ENCODE data around the gene ZNF718.
"Not testable (repeated sequence)": the region's sequence is repeated elsewhere in the genome, so short reads cannot be mapped to it uniquely, and the experiment has no call there.

The ZNF718 gene

DNA sequence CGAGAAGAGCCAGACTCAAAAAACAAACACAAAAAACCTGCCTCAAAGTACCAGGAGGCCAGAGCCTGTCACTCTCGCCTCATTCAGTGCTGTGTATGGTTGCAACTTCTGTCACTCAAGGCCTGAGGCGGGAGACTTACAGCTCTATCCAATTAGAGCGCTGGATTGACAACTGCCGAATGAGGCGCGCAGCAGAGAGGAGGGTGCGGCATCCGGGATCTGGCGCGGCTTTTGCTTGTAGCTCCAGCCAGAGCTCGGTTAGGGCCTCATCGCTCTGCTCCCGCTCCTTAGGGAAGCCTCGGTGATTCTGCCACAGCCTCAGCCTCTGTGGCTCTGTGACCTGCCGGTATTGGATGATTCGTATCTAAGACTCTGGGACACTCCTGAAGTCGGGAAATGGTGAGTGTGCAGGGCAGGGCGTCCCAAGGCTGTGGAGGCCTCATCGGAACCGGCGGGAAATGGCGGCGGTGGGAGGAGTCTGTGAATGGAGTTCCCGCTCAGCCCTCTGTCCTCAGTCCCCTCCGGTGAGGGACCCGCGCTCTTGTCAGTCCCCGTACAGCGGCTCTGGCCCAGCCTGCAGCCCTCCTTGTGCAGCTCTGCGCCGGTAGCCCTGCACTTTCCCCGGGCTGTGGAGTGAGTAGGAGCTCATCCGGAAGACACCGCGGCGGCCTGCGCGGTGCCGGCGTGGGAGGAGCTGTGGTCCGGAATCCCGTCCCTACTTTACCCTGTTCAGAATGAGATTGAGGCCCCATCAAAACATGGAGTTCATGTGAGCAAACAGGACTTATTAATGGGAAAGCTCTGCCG, at the start of gene ZNF718:
TSS of gene ZNF718 (plus strand) at position 227 of the 807 bp plus-strand sequence. CDS start at position 397, 170 bp downstream.
- peak; percentile 96 for DNase-seq (ENCODE audit: low spot score)

DNA sequence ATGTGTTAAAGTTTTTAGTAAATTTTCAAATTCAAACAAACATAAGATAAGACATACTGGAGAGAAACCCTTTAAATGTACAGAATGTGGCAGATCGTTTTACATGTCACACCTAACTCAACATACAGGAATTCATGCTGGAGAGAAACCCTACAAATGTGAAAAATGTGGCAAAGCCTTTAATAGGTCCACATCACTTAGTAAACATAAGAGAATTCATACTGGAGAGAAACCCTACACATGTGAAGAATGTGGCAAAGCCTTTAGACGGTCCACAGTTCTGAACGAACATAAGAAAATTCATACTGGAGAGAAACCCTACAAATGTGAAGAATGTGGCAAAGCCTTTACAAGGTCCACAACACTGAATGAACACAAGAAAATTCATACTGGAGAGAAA, 38.4 kb upstream of the ZNF718 start:
- no peak for DNase-seq (ENCODE audit: low spot score)

DNA sequence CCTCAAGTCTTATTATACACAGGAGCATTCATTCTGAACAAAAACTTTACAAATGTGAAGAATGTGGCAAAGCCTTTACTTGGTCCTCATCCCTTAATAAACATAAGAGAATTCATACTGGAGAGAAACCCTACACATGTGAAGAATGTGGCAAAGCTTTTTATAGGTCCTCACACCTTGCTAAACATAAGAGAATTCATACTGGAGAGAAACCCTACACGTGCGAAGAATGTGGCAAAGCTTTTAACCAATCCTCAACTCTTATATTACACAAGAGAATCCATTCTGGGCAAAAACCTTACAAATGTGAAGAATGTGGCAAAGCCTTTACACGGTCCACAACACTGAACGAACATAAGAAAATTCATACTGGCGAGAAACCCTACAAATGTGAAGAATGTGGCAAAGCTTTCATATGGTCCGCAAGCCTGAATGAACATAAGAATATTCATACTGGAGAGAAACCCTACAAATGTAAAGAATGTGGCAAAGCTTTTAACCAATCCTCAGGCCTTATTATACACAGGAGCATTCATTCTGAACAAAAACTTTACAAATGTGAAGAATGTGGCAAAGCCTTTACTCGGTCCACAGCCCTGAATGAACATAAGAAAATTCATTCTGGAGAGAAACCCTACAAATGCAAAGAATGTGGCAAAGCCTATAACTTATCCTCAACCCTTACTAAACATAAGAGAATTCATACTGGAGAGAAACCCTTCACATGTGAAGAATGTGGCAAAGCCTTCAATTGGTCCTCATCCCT, 37.6 kb upstream of the ZNF718 start:
- DNase-seq (ENCODE audit: low spot score), result not testable (repeated sequence)

DNA sequence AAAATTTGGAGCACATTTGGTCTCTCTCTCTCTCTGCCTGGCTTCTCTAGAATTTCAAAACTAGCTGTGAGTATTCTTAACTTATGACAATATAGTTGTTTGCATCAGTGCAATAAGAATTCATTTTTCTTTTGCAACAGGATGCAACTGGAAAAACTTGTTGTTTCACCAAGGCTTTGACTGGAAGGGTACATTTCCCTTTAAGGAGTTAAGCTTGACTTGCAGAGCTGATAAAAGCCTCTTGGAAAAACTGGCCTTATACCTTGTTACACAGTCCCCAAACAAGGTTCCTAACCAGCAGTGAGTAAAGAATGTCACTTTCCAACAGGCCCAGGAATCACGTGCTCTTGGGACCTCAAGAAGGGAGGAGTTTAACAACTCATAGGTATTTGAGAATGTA, 25.9 kb upstream of the ZNF718 start:
- no peak for DNase-seq (ENCODE audit: low spot score)

DNA sequence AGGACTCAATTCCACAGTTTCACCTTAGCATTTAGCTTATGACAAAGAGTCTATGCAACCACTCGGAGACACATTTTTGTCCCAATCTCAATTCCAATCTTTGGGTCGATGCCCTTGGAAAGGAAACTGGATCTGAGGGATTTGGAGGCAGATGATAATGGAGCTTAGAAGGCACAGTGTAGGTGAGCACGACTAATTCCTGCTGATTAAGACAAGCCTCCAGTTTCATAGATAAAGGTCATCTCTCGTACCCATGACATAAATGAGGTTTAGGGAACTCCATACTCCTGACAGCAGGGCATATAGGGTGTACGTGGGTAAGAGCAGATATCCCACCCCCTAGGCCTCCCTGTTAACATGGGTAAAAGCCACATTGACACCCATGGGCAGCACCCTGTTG, 24.4 kb upstream of the ZNF718 start:
- no peak for DNase-seq (ENCODE audit: low spot score)

DNA sequence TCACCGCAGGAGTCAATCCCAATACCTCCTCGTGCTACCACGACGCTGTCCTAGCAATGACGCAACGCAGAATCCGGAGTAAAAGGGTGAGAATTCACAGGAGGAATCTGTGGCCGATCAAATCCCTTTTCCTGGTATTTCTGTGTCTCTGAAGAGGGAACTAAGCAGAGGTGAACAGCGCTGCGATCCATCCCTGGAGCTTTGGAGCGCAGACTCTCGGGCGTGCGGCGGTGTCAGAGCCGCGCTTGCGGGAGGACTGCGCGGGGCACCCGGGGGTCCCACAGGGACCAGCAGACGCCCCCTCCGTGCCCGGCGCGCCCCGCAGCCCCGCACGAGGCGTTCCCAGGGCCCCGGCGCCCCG, 17.2 kb upstream of the ZNF718 start:
- DNase-seq (ENCODE audit: low spot score), result no peak

DNA sequence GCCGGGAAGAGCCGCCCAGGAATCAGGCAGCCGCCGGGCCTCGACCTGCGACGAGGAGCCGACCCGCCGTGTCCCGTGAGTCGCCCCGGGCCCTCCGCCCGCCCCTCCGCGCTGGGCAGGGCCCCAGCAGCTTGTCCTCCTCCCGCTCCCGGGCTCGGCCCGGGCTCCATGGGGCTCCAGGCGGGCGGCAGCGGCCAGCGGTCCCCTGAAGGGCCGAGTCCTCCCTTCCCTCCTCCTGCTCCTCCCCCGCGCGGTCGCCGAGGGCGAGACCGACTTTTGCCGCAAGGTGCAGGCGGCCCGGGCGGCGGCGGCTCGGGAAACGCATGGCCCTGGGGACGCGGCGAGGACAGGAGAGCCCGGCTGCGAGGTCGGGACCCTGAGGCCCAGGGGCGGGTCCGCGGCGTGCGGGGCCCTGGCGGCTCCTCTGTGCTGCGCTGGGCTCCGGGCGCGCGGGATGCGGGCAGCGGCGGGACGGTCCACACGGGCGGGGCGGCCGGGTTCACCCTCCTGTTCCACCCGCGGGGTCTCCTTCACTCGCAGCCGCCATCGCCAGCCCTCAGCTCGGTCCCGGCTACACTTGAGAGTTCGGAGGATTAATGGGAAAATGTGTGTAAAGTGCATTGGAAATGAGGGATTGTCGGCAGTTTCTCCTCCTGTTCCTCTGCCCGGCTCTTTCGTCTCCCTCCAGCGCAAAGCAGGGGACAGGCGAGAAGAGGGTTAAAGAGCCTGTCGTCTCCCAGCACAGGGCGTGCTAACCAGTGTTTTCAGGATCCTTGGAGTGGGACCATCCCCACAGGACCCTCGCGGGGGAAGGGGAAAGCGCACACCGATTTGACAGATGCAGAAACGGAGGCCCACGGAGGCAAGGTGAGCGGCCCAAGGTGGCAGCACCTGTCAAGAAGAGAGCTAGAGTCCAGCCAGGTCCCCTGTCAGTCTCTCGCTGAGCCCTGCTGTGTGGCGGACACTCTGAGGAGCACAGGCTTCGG, 16.6 kb upstream of the ZNF718 start:
- DNase-seq (ENCODE audit: low spot score), result no peak

DNA sequence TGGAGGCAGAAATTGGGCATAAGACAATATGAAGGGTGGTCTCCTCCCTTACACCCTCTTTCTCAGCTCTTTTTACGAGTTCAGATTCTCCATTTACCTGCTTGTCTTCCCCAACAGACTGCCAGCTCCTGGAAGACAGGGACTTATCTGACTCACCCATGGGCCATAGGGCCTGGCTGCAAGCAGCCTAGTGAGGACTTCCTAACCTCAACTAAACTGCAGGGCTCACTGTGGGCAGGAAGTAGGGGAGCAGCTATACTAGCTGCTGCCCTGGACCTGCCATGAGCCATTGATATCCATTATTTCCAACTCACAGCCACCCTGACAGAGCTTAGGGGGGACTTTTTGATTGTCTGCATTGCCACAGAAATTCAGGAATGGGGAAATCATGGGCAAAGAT, 11.5 kb upstream of the ZNF718 start:
- DNase-seq (ENCODE audit: low spot score), result no peak

DNA sequence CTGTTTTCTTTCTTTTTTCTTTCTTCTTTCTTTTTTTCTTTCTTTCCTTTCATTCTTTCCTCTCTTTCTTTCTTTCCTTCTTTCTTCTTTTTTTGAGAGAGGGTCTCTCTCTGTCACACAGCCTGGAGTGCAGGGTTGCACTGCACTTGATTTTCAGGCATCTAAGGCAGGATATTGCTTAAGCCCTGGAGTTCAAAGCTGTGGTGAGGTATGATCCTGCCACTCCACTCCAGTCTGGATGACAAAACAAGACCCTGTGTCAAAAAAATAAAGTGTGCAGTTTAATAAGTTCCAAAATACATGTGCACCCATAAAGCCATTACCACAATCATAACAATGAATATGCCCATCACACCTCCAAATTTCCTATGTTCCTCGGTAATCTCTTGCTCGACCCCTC, 10.6 kb upstream of the ZNF718 start:
- no peak for DNase-seq (ENCODE audit: low spot score)

DNA sequence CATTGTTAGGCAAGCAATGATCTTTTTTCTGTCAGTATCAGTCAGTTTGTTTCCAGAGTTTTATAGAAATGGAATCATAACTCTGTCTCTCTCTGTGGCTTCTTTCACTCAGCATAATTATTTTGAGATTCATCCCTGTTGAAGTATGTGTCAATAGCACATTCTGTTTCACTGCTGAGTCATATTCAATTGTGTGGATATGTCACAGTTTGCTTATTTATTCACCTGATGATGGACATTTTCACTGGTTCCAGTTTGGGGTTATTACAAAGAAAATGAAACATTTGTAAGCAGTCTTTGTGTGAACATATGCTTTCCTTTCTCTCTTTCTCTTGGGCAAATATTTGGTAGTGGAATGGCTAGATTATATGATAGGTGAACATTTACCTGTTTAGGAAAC, 10.2 kb upstream of the ZNF718 start:
- no peak for DNase-seq (ENCODE audit: low spot score)

DNA sequence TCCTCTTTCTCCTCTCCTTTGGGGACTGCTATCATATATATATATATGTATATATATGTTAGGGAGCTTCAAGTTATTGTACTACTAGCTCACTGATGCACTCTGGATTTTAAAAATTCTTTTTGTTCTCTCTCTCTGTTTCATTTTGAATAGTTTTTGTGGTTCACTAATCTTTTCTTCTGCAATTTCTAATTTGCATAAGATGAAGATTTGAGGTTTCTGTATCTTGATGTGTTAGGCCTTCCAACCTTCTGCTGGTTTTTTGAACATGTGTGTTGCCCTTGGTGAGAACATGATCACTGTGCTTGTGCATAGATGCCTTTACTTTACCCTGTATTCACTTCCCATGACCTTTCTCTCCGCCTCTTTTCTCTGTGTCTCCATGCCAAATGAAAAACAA, 7.8 kb upstream of the ZNF718 start:
- no peak for DNase-seq (ENCODE audit: low spot score)

DNA sequence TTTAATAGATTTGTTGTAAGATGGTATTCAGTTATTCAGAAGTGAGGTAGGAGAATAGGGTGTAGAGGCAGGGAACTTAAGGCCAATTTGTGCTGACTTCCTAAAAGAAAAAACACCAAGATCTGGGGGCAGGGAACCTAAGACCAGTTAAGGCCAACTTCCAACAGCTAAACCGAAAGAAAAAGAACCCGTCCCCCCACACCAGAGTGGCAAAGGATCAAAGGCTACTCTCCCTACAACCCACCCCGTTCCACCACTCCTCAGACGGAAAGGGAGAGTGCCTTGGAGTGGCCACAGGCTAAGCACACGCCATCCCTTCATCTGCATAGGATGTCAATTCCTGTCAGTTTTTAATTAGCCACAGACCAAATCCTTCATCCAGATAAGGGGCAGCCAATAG, 3.7 kb upstream of the ZNF718 start:
- DNase-seq (ENCODE audit: low spot score), result no peak

DNA sequence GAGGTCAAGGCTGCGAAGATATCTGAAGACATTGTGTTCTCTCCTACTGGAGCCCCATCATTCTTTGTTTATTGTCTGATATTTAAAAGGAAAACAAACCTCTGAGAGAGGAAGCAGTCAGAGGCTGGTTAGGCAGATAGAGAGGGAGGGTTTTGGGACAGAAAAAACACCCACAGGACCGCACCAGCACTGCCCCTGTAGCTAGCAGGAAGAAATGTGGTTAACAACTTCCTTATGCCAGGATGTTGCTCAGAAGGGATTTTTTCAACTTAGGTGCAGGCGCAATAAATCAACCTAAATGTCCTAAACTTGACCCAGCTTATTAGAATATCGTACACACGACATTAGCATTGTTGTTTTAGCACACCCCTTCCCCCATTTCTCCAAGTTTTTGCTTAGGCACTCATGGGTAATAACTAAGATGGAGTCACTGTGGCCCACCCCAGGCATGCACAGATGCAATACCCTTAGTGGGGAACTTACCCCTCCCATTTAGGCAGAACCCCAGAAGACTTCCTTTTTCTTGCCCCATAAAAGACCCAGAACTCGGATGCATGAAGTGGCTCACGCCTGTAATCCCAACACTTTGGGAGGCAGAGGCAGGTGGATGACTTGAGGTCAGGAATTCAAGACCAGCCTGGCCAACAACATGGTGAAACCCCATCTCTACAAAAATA, 2.8 kb upstream of the ZNF718 start:
- peak; percentile 11 for DNase-seq (ENCODE audit: low spot score)

DNA sequence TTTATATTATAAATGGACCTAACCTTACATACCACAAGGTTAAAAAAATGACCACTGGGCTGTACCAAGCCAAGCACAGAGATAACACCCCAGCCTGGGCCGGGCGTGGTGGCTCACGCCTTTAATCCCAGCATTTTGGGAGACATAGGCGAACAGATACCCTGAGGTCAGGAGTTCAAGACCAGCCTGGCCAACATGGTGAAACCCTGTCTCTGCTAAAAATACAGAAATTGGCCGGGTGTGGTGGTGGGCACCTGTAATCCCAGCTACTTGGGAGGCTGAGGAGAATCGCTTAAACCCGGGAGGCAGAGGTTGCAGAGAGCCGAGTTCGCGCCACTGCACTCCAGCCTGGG, 403 bp upstream of the ZNF718 start:
- DNase-seq (ENCODE audit: low spot score), result not testable (repeated sequence)

DNA sequence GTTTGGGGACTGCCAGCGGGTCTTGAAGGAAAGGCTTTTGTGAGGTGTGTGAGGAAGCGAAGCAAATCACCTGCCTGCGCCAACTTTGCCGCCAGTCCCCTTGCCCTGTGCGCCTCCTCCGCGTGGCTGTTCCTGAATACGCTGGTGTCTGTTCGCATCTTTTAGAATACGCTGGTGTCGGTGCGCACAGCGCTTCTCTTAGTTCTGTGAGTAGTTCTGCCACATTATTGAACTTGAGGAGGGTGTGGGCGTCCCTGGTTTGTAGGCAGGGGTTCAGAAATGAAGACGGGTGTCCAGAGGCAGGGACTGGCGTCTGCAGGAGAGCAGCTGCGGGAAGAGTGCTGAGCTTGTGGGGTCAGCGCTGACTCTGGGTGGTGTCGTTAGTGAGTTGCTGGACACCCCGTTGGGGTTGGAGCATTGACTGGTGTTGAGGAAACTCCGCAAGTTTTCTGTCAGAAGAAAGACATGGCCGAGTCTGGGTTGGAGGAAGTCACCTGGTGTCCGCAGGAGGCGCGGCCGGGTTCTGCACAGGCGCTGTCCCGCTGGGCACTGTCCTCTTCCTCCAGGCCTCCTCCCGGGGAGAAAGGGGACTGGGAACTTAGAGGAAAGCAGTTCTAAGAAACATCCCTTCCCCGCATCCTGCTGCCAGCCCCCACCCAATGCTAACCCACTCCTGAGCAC, 930 bp downstream of the ZNF718 start:
- DNase-seq (ENCODE audit: low spot score), result no peak

DNA sequence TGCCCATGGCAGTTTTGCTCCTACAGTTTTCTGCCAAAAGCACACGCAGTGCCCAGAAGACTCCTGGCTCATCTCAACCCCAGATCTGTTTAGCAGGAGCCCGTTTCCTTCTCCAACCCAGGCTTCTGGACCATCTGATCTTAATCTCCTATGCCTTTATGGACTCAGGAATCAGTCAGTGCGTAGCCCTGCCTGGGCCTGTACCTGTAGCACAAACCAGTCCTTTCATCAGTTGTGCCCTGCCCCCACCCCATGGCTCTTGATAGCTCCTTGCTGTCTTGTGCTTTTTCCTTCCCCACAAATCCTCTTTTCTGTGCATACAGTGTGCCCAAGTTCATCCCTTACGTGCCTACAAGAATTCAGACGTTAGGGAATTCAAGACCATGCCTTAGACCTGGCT, 1.5 kb downstream of the ZNF718 start:
- DNase-seq (ENCODE audit: low spot score), result no peak

DNA sequence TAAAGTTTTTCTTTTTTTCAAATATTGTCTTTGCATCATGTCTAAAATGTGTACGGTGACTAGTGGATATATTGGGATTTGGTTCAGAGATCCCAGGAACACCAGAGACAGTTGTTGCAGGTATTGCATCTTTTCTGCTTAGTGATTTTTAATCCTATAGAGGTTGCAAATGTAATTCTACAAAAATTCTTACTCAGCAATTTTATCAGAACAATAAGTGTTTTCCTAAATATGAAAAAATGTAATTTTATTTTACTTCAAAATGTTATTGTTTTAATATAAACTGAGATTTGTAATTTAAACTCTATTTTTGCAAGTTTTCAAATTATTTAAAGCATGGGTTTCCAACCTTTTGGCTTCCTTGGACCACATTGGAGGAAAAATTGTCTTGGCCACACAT, 8.2 kb downstream of the ZNF718 start:
- no peak for DNase-seq (ENCODE audit: low spot score)

DNA sequence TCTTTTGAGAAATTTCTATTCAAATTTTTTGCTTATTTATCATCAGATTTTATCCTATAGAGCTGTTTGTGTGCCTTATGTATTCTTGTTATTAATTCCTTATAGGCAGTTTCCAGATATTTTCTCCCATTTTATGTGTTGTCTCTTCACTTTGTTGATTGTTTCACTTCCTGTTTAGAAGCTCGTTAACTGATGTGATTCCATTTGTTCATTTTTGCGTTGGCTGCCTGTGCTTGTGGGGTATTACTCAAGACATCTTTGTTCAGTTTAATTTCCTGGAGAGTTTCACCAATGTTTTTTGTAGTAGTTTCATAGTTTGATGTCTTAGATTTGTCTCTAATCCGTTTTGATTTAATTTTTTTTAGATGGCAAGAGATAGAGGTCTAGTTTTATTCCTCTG, 14.6 kb downstream of the ZNF718 start:
- DNase-seq (ENCODE audit: low spot score), result no peak

DNA sequence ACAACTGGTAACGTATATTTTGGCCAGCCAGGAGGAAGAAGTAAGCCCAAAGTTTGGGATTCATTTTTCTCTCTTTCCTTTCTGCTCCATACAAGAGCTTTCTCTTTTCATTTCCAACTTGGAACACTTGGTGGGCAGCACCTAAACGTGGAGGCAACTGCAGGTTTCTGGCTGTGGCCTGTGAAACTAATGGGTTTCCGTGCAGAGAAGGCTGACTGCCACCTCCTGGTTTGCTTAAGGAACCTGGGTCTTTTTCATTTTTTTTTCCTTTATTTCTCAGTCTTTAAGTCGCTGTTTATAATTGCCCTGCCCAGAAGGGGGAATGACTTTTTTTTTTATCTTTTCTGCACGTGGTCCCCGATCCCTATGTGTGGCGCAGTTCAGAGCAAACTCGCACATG, 15.4 kb downstream of the ZNF718 start:
- DNase-seq (ENCODE audit: low spot score), result no peak

DNA sequence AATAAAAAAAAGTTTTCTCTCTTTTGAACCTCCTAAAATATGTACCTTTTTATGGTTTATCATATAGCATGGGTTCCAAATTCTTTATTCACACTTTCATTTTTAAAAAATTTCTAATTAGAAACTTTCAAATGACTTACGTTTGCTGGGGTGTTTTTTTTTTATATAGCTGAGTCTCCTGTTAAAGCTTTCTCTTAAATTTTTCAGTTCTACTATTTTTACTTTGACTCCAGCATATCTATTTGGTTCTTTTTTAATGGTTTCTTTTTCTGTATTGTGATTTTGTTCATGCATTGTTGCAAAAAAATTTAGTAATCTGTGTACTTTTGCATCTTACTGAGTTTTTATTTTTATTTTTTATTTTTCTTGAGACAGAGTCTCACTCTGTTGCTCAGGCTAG, 22.3 kb downstream of the ZNF718 start:
- no peak for DNase-seq (ENCODE audit: low spot score)

DNA sequence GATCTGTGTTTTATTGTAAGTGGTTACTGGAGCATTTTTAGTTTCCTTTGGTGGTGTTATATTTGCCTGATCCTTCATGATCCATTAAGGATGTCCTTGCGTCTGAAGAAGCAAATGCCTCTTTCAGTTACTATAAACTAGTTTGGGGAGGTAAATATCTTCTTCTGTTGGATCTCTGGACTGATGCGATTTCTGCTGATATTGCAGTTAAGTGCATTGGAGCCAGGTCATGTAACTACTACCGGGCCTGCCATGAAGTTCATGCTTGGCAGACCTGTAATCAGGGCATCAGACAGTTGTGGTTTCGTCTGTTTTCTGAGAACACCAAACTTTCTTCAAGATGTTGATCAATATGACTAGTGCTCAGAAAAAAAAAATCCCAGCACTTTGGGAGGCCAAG, 22.9 kb downstream of the ZNF718 start:
- DNase-seq (ENCODE audit: low spot score), result no peak
